Measurements from ENCODE around the gene APC2. TPM values are rescaled to one million over a fixed set of nuclear protein-coding genes. Genes with fewer than 3 reads are reported as not detected.
A peak's percentile ranks its signal among the peaks of the same experiment; 100 is the strongest.

Gene APC2
- total RNA-seq, 1 experiment from 2014 or later = 11.9 TPM

DNA sequence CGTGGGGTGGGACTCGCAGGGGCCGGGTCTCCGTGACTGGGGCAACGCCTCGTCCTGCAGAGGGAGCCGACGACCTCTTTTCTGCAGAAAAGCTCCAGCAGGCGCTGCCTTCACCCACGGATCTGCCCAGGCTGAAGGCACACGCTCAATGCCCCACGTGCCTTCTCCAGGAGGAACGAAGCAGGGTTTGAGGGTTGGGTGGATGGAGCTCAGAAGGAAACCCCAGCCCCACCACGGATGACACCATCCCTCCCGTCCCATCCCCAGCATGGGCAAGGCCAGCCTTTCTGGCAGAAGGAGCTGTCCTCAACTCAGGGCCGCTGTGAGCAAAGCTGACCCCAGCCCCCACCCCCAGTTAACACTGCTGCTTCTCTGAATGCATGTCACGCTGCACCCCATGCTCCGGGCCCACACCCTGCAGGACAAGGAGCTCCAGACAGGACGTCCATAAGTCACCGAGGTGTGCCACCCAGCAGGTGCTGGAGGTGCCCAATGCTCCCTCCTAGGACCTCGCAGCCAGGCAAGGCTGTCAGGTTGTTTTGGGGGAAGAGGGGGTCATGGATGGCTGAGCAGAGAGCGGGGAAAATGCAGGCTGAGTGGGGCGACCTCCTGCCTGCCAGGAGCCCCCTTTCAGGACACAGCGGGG, 21.7 kb downstream of the APC2 start:
- no peak overlapping the region for H3K4me3 ChIP-seq (ENCODE audit: low read depth in 2 of 2, low read length in 2 of 2)
- no peaks in the 10 kb centered on the region for H3K9me3 ChIP-seq (ENCODE audit: control insufficient read depth, insufficient read depth, low read depth, low read length)
- BruUV-seq (replicated peaks) = no TSS peak
- TF ChIP-seq, protein P1, sequence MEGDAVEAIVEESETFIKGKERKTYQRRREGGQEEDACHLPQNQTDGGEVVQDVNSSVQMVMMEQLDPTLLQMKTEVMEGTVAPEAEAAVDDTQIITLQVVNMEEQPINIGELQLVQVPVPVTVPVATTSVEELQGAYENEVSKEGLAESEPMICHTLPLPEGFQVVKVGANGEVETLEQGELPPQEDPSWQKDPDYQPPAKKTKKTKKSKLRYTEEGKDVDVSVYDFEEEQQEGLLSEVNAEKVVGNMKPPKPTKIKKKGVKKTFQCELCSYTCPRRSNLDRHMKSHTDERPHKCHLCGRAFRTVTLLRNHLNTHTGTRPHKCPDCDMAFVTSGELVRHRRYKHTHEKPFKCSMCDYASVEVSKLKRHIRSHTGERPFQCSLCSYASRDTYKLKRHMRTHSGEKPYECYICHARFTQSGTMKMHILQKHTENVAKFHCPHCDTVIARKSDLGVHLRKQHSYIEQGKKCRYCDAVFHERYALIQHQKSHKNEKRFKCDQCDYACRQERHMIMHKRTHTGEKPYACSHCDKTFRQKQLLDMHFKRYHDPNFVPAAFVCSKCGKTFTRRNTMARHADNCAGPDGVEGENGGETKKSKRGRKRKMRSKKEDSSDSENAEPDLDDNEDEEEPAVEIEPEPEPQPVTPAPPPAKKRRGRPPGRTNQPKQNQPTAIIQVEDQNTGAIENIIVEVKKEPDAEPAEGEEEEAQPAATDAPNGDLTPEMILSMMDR (IDR thresholded peaks at IDR 0.05) = no peak; the same call in 1 of the 2 replicates
- no peak for TF ChIP-seq POLR2AphosphoS5 (IDR thresholded peaks at IDR 0.05; ENCODE audit: low read depth, low read length)
- TF ChIP-seq TCF7L2 (IDR thresholded peaks at IDR 0.05; ENCODE audit: low read depth, low read length) = no peak
- TF ChIP-seq, protein P2, sequence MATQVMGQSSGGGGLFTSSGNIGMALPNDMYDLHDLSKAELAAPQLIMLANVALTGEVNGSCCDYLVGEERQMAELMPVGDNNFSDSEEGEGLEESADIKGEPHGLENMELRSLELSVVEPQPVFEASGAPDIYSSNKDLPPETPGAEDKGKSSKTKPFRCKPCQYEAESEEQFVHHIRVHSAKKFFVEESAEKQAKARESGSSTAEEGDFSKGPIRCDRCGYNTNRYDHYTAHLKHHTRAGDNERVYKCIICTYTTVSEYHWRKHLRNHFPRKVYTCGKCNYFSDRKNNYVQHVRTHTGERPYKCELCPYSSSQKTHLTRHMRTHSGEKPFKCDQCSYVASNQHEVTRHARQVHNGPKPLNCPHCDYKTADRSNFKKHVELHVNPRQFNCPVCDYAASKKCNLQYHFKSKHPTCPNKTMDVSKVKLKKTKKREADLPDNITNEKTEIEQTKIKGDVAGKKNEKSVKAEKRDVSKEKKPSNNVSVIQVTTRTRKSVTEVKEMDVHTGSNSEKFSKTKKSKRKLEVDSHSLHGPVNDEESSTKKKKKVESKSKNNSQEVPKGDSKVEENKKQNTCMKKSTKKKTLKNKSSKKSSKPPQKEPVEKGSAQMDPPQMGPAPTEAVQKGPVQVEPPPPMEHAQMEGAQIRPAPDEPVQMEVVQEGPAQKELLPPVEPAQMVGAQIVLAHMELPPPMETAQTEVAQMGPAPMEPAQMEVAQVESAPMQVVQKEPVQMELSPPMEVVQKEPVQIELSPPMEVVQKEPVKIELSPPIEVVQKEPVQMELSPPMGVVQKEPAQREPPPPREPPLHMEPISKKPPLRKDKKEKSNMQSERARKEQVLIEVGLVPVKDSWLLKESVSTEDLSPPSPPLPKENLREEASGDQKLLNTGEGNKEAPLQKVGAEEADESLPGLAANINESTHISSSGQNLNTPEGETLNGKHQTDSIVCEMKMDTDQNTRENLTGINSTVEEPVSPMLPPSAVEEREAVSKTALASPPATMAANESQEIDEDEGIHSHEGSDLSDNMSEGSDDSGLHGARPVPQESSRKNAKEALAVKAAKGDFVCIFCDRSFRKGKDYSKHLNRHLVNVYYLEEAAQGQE (IDR thresholded peaks at IDR 0.05; ENCODE audit: insufficient read depth in 1 of 2, low read depth in 2 of 2, low read length in 1 of 2) = no peak
- no peak for TF ChIP-seq SIN3A (IDR thresholded peaks at IDR 0.05; ENCODE audit: borderline replicate concordance, insufficient read depth, low read depth, low read length)
- no peak overlapping the region for H3K27ac ChIP-seq (ENCODE audit: low read length)
- peak; percentile 28 for ATAC-seq
- DNase-seq (ENCODE audit: low read depth, low spot score) = no peak
- ChIA-PET POLR2A (no interaction called here), CTCF (interaction anchor here (0.6 kb wide), 1 partner anchor 180 kb away, joined by 3 read pairs; no protein-coding TSS in a partner anchor)
- H3K27me3 ChIP-seq (ENCODE audit: control insufficient read depth, insufficient read depth, low read length) = no peaks in the 10 kb centered on the region
- H3K36me3 ChIP-seq (ENCODE audit: control insufficient read depth, insufficient read depth, low read length) = no peaks in the 10 kb centered on the region
- intact Hi-C loops (cut with micrococcal nuclease; ENCODE audit: unreplicated experiment) = no loop called here
- H3K4me1 ChIP-seq (ENCODE audit: control insufficient read depth, insufficient read depth, low read length) = no peaks in the 10 kb centered on the region
- in situ Hi-C loops (cut with HindIII; ENCODE audit: low pct_unique_long_range_greater_than_20kb, low sequenced_read_pairs) = no loop called here

DNA sequence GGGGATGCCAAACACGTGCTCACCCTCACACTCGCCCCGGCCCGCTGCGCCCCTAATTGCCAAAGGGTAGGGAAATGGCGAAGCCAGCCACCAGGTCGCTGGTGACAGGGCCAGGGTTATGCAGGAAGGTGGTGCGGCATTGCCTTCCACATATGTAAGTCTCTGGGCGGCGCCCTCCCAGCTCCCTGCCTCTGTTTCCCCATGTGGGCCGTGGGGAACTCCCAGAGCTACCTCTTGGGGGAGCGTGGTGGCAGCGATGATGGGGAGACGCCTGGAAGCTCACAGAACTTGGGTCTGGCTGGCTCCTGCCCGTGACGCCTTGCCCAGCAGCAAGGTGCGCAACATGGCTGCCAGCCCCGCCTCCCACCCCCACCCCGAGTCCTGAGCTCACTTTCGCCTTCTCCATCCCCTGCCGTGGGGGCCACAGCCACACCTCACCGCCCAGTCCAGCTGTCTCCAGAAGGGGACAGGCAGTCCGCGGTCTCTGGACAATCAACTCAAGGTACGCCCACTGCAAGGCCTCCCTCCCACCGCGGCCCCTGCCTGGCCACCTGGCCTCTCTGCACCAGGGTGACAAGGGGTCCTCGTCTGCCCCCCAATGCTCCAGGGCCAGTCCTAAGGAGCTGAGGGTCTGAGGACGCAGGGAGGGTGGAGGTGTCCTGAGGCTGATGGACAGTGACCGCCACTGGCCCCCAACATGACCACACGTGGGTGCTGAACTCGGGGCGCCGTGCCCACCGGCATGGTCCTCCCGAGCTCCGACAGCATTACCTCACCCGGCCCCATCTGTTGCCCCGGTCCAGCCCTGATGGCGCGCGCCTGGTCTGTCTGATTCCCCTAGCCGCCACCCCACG, 22.5 kb downstream of the APC2 start:
- DNase-seq (ENCODE audit: low read depth, low spot score) (no peak), ATAC-seq (no peak)
- CTCF ChIA-PET = no interaction called here
- Histone ChIP-seq H3K27ac (ENCODE audit: low read length) (no peak overlapping the region), H3K36me3 (ENCODE audit: control insufficient read depth, insufficient read depth, low read length) (no peaks in the 10 kb centered on the region), H3K4me3 (ENCODE audit: low read depth in 2 of 2, low read length in 2 of 2) (no peak overlapping the region), H3K4me1 (ENCODE audit: control insufficient read depth, insufficient read depth, low read length) (peaks cover 3% of the 10 kb centered on the region), H3K27me3 (ENCODE audit: control insufficient read depth, insufficient read depth, low read length) (no peaks in the 10 kb centered on the region), H3K9me3 (ENCODE audit: control insufficient read depth, insufficient read depth, low read depth, low read length) (no peaks in the 10 kb centered on the region)
- in situ Hi-C loops (cut with HindIII; ENCODE audit: low pct_unique_long_range_greater_than_20kb, low sequenced_read_pairs) (no loop called here), intact Hi-C loops (cut with micrococcal nuclease; ENCODE audit: unreplicated experiment) (no loop called here)
- no peak for TF ChIP-seq POLR2AphosphoS5 (IDR thresholded peaks at IDR 0.05; ENCODE audit: low read depth, low read length)
- TF ChIP-seq, protein P1 (IDR thresholded peaks at IDR 0.05) = no peak
- no peak for TF ChIP-seq SIN3A (IDR thresholded peaks at IDR 0.05; ENCODE audit: borderline replicate concordance, insufficient read depth, low read depth, low read length)
- no peak for TF ChIP-seq TCF7L2 (IDR thresholded peaks at IDR 0.05; ENCODE audit: low read depth, low read length)
- TF ChIP-seq, protein P2 (IDR thresholded peaks at IDR 0.05; ENCODE audit: insufficient read depth in 1 of 2, low read depth in 2 of 2, low read length in 1 of 2) = no peak
- POLR2A ChIA-PET = interaction anchor here (0.6 kb wide), 1 partner anchor 15 kb away, joined by 6 read pairs; no protein-coding TSS in a partner anchor
- BruUV-seq (replicated peaks) = no TSS peak

All from Panc1 (cell line).